ENCODE measurements around the gene TP73. TPM values are rescaled to one million over a fixed set of nuclear protein-coding genes. Genes with fewer than 3 reads are reported as not detected.

Gene TP73
- total RNA-seq, 1 experiment from 2014 or later: 2.6 TPM

- intact Hi-C loops (cut with micrococcal nuclease): no loop called here
- DNase-seq (no peak), ATAC-seq (no peak)
- no peaks in the 10 kb centered on the region for H3K36me3 ChIP-seq (ENCODE audit: low read depth, low read length)
- H3K79me2 ChIP-seq (ENCODE audit: low read length): peaks cover 13% of the 10 kb centered on the region
- no peaks in the 10 kb centered on the region for H3K9me2 ChIP-seq (replicated peaks; ENCODE audit: low read length)
- POLR2A ChIA-PET (ENCODE audit: unreplicated experiment): no interaction called here
- H4K20me1 ChIP-seq (ENCODE audit: low read length): peaks cover under 1% of the 10 kb centered on the region; the same call in 1 of the 2 replicates
- no peak overlapping the region for H3K4me2 ChIP-seq (ENCODE audit: low read length)
- no peak overlapping the region for H3K4me3 ChIP-seq (ENCODE audit: low read length)
- BruUV-seq (replicated peaks): no TSS peak
- CTCF ChIA-PET: no interaction called here
- peaks cover 56% of the 10 kb centered on the region for H3K27me3 ChIP-seq (ENCODE audit: low read length)
- TF ChIP-seq EZH2phosphoT487 (IDR thresholded peaks at IDR 0.05; ENCODE audit: borderline replicate concordance, low read length) (no peak), EZH2 (IDR thresholded peaks at IDR 0.05; ENCODE audit: low read length, unreplicated experiment) (no peak), CTCF (conservative IDR thresholded peaks at IDR 0.05; ENCODE audit: low read depth, low read length) (no peak)
- H3F3A ChIP-seq (ENCODE audit: low read length, unreplicated experiment): no peaks in the 10 kb centered on the region
- no peak overlapping the region for H3K27ac ChIP-seq (ENCODE audit: low read length)
- peaks cover 18% of the 10 kb centered on the region for H3K4me1 ChIP-seq (ENCODE audit: insufficient read depth, low read length)
- no peak overlapping the region for H3K9ac ChIP-seq (ENCODE audit: low read length)
- no peak overlapping the region for H2AFZ ChIP-seq (ENCODE audit: low read length)
- no peaks in the 10 kb centered on the region for H3K9me3 ChIP-seq (ENCODE audit: low read length)
Observed at GRCh38 chr1:3750741-3751140, 98.4 kb downstream of the TP73 start.

DNA sequence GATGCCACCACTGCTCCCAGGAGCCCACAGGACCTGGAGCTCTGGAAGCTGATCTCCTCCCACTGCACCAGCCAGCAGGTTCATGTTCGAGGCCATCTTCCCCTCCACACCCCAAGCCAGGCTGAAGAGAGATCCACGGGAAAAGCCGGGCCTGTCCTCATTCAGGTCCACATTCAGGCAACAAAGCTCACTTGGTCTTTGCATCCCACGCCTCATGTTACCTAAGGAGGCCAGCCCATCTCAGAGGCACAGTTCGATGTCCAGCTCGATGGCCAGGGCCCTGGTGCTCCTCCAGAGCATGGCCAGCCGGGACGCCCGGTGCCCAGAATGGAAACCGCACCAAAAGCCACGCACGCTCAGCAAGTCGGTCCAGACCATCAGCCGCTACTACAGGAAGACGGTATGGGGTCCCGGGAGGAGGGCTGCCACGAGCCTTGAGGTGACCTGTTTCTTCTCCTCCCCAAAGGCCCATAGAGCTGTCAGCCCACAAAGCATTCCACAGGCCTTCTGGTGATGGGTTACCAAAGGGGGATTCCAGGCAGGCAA lies 100.2 kb downstream of the TP73 start, which contains the start of gene CCDC27:
Gene CCDC27 (plus strand): TSS at position 51 of the 546 bp plus-strand sequence. CDS start 32 bp downstream, at position 83.
- no peak for ATAC-seq
- no peak within 1 kb of the TSS for H2AFZ ChIP-seq (ENCODE audit: low read length)
- TF ChIP-seq EZH2 (IDR thresholded peaks at IDR 0.05; ENCODE audit: low read length, unreplicated experiment) (no peak), EZH2phosphoT487 (IDR thresholded peaks at IDR 0.05; ENCODE audit: borderline replicate concordance, low read length) (no peak), CTCF (conservative IDR thresholded peaks at IDR 0.05; ENCODE audit: low read depth, low read length) (no peak)
- intact Hi-C loops (cut with micrococcal nuclease): no loop called here
- no peaks in the 10 kb centered on the region for H4K20me1 ChIP-seq (ENCODE audit: low read length)
- H3K79me2 ChIP-seq (ENCODE audit: low read length): no peaks in the 10 kb centered on the region
- H3K4me3 ChIP-seq (ENCODE audit: low read length): no peak within 1 kb of the TSS
- no peaks in the 10 kb centered on the region for H3K9me2 ChIP-seq (replicated peaks; ENCODE audit: low read length)
- H3K4me1 ChIP-seq (ENCODE audit: insufficient read depth, low read length): peaks cover 7% of the 10 kb centered on the region
- no peak within 1 kb of the TSS for H3K9ac ChIP-seq (ENCODE audit: low read length)
- POLR2A ChIA-PET (ENCODE audit: unreplicated experiment): no interaction called here
- no peaks in the 10 kb centered on the region for H3K9me3 ChIP-seq (ENCODE audit: low read length)
- no TSS peak for BruUV-seq (replicated peaks)
- H3K4me2 ChIP-seq (ENCODE audit: low read length): no peak within 1 kb of the TSS
- DNase-seq: no peak
- no peaks in the 10 kb centered on the region for H3K36me3 ChIP-seq (ENCODE audit: low read depth, low read length)
- H3K27ac ChIP-seq (ENCODE audit: low read length): no peak within 1 kb of the TSS
- H3F3A ChIP-seq (ENCODE audit: low read length, unreplicated experiment): no peaks in the 10 kb centered on the region
- peaks cover 69% of the 10 kb centered on the region for H3K27me3 ChIP-seq (ENCODE audit: low read length)
- CTCF ChIA-PET: no interaction called here

DNA sequence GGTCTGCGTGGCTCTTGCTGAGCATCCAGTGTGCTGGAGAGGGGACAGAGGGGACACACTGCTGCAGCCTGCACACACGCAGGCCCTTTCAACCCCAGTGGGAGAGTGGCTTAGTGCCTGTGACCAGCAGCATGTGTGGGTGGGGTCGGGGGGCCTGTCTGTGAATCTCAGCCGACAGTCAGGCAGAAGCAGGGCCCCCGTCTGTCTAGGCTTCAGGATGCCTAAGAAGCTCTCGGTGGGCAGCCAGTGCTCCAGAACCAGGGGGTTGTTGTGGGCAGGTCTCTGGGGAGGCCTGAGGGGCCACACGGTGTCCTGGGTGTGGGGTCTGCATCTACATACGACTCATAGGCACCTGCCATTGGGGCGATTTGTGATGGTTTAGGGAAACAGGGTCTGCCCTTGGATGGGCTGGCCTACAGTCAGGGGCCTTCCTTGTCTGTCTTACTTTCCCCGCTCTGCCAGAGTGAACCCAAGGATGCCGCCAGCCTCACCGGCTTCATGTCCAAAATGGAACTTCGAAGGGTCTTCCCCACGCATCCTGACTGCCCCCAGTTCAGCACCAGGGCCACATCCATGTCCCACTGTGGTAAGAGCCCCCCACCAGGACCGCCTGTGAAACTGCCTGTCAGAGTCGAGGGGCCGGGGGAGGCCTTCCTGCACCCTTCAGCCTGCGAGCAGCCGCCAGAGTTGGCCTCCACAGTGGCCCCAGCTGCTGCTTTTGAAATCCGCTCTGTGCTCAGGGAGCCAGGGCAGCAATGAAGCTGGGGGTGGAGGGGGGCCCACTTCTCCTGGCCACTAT lies 101.5 kb downstream of the TP73 start:
- Histone ChIP-seq H3K27me3 (ENCODE audit: low read length) (peaks cover 72% of the 10 kb centered on the region), H3K9ac (ENCODE audit: low read length) (no peak overlapping the region), H3K79me2 (ENCODE audit: low read length) (no peaks in the 10 kb centered on the region), H3K27ac (ENCODE audit: low read length) (no peak overlapping the region), H3F3A (ENCODE audit: low read length, unreplicated experiment) (no peaks in the 10 kb centered on the region), H3K9me2 (replicated peaks; ENCODE audit: low read length) (no peaks in the 10 kb centered on the region), H3K4me1 (ENCODE audit: insufficient read depth, low read length) (no peaks in the 10 kb centered on the region), H3K36me3 (ENCODE audit: low read depth, low read length) (no peaks in the 10 kb centered on the region), H3K4me3 (ENCODE audit: low read length) (no peak overlapping the region), H3K4me2 (ENCODE audit: low read length) (no peak overlapping the region), H3K9me3 (ENCODE audit: low read length) (no peaks in the 10 kb centered on the region), H4K20me1 (ENCODE audit: low read length) (no peaks in the 10 kb centered on the region), H2AFZ (ENCODE audit: low read length) (no peak overlapping the region)
- BruUV-seq (replicated peaks): no TSS peak
- DNase-seq (no peak), ATAC-seq (no peak)
- ChIA-PET POLR2A (ENCODE audit: unreplicated experiment) (no interaction called here), CTCF (no interaction called here)
- TF ChIP-seq CTCF (conservative IDR thresholded peaks at IDR 0.05; ENCODE audit: low read depth, low read length) (no peak), EZH2 (IDR thresholded peaks at IDR 0.05; ENCODE audit: low read length, unreplicated experiment) (no peak), EZH2phosphoT487 (IDR thresholded peaks at IDR 0.05; ENCODE audit: borderline replicate concordance, low read length) (no peak)
- intact Hi-C loops (cut with micrococcal nuclease): no loop called here

Data from PC-3 (cell line).